ENCODE measurements around the gene DNAJA3. TPM values are rescaled to one million over a fixed set of nuclear protein-coding genes. Genes with fewer than 3 reads are reported as not detected.

DNAJA3 gene
- total RNA-seq, 1 donor from 2014 or later, result 83.9 TPM

DNA sequence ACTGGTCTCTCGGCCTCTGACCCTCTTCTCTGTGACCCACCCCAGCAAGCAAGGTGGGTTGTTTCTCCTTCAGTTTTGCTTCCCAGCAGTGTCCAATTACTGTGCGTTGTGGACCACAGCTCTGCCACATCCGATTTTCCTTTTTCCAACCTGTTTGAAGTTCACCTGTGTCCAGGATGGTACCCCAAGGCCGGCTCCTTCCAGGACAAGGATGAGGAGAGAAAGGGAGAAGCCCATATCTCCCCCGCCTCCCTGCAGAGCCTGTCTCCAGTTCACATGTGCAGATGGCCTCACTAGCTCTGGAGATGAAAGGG lies 35.2 kb downstream of the DNAJA3 start:
- intact Hi-C loops (cut with micrococcal nuclease), result no loop called here
- no peak for DNase-seq
- no peak for ATAC-seq

DNA sequence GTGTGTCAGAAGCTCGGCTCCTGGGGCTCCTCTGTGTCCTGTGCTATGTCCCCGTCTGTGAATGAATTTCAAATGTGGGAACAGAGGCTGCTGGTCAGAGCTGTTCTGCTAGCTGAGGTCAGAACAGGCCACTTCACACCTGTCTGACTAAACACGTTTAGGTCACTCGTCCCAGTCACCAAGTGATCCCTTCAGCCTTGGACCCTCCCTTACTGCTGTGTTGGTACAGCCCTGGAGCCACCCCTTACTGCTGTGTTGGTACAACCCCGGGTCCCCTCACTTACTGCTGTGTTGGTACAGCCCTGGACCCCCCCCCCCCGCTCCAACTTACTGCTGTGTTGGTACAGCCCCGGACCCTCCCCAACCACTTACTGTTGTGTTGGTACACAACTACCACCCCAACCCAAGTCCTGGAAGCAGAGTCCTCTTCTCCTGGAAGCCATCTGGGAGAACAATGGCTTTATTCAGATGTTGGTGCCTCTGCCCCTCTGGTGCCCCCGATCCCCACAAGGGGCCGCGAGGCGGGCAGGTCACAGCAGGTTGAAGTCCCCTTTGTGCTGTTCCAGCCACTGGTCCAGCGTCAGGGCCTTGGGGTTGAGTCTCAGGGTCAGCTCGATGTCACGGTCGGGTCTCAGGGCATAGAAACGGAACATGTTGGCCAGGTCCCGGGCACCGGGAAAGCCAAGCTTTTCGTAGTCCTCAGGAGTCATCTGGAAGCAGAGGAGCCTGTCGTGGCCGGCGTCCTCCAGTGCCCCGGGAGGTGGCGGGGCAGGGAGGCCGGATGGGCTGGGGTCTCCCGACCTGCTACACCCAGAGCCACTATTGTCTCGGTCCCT lies 35.8 kb downstream of the DNAJA3 start:
- no peak for ATAC-seq
- intact Hi-C loops (cut with micrococcal nuclease), result no loop called here
- no peak for DNase-seq

DNA sequence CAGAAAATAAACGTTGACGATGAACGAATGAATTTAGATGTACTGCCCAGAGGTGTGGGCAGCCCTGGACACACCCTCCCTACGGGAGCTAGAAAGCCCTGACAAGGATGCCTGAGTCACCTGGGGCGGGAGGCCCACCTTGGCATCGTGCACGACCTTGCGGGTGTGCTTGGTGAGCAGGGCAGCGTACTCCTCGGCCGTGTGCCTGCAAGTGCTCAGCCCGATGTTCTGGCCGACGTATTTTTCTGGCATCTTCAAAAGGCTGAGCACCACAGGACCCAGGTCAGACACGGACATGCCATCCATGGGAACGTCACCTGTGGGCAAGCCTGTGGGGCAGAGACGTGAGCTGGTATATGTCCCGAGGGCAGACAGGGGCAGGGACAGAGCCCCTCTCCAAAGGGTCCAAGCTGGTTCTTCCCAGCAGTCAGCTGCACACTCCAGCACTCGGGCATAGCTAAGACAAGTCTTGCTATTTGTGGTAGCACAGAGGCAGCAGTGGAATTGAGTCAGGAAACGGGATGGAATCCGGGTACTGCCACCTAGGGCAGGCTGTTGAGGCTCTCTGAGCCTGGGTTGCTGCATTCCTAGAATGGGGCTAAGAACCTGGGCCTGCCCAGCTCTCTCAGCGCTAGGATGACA lies 38.0 kb downstream of the DNAJA3 start:
- DNase-seq, result no peak
- intact Hi-C loops (cut with micrococcal nuclease), result no loop called here
- no peak for ATAC-seq

DNA sequence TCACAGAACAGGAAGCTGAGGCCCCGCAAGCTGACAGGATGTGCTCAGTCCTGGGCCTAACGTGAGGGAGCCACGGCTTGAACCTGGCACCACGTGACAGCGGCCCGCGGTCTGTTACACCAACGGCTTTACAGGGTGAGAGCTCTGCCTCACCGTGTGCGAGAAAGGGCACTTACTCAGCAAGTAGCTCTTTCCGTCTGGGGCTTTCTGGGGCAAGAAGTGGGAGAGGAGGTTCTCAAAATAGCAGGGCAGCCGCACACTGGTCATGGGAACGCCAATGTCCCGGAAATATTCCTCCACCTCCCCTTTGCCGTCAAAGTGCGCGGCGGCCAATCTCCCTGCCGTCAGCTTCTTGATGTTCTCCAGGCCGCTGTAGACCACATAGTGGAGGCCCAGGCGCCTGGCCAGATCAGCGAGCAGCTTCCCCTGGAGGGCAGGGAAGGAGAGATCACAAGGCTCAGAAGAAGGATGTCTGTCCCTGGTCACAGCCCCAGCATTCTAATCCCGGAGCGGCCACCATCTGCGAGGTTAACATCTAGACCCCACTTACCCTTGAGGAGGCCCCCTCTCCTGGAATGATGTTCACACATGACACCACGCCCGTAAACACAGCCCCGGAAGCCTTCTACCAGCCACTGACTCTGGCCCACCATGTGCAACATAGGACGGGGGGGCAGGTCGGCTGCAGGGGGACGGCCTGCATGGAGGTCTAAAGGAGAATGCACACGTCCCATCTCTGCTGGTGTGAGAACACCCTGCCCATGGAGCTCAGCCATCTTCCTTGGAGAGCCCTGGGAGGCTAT lies 40.5 kb downstream of the DNAJA3 start:
- DNase-seq (peak; percentile 87), ATAC-seq (peak; percentile 89)
- intact Hi-C loops (cut with micrococcal nuclease), result no loop called here

DNA sequence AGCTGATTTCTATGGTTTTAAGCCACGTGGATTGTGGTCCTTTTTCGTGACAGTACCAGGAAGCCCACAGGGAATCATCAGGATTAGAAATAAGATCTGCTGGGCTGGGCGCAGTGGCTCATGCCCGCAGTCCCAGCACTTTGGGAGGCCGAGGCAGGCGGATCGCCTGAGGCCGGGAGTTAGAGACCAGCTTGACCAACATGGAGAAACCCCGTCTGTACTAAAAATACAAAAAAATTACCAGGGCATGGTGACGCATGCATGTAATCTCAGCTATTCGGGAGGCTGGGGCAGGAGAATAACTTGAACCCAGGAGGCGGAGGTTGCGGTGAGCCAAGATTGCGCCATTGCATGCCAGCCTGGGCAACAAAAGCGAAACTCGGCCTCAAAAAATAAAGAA lies 42.2 kb downstream of the DNAJA3 start:
- ATAC-seq (no peak), DNase-seq (no peak)
- intact Hi-C loops (cut with micrococcal nuclease), result no loop called here

DNA sequence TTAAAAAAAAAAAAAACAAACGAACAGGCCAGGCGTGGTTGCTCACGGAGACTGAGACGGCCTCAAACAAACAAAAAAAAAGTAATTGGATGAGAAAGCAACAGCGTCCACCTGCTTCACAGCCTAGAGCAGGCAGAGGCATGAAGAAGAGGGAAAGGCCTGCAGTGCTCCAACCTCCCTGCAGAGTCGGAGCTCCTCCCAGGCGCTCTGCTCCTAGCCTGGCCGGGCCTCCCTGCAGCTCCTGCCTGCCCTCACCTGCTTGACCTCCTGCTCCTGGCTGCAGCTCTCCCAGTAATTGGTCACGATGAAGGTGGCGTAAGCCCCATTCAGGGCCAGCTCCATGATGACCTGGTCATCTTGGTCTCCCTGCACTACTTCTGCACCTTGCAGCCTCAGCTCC lies 43.3 kb downstream of the DNAJA3 start:
- intact Hi-C loops (cut with micrococcal nuclease), result no loop called here
- ATAC-seq (no peak), DNase-seq (no peak)

DNA sequence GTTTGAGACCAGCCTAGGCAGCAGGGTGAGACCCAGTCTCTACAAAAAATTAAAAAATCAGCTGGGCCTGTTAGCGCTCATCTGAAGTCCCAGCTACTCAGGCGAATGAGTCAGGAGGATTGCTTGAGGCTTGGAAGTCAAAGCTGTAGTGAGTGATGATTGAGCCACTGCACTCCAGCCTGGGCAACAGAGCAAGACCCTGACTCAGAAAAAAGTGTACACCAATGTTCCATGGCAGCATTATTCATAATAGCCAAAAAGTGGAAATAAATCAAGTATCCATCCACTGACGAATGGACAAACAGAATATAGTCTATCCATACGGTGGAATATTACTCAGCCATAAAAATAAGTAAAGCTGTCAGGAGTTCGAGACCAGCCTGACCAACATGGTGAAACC lies 46.2 kb downstream of the DNAJA3 start:
- DNase-seq (no peak), ATAC-seq (no peak)
- intact Hi-C loops (cut with micrococcal nuclease), result no loop called here

DNA sequence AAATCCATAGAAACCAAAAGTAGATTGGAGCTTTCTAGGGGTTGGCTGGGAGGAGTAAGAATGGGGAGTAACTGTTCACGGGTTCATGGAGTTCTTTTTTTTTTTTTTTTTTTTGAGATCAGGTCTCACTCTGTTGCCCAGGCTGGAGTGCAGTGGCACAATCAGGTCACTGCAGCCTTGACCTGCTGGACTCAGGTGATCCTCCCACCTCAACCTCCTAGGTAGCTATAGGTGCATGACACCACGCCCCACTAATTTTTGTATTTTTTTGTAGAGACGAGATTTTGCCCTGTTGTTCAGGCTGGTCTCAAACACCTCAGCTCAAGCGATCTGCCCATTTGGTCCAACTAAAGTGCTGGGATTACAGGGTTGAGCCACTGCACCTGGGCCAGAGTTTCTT lies 47.2 kb downstream of the DNAJA3 start:
- no peak for ATAC-seq
- no peak for DNase-seq
- intact Hi-C loops (cut with micrococcal nuclease), result no loop called here

DNA sequence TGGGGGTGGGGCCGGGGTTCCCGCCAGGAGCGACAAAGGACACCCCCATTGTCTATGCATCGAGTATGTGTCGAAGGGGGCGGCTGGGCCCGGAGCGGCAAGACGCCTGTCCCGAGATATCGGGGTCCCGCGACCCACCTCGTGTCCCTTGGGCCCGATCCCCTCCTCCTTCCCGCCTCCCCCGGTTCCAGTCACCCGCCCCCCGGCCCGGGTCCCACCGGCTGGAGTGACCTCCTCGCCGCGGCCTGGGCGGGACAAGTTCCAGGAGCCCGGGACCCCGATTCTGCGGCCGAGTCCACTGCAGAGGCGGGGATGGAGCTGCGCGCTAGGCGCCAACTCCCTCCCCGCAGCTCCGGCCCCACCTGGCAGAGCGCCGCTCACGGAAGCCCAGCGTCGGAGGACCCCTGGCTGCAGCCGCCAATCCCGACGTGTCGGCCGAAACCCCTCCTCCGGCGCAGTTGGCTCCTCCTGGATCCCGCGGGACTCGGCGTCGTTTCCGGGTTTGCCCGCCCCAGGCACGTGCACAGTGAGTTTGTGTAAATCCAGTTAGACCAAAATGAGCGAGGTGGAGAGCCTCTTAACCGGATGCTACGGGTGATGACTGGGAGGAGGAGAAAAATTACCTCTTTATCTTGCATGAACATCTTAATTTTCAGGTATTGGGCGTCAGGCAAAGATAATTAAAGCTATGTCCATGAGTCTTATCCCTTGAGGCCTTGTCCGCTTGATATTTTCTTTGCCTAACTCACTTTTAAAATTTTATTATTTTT lies 48.7 kb downstream of the DNAJA3 start, which contains the start of gene NMRAL1:
NMRAL1 (minus strand) TSS at position 434 of the 770 bp plus-strand sequence. CDS start 493 bp downstream, outside the sequence.
- peak; percentile 49 for ATAC-seq
- peak; percentile 91 for DNase-seq
- intact Hi-C loops (cut with micrococcal nuclease), result no loop called here

DNA sequence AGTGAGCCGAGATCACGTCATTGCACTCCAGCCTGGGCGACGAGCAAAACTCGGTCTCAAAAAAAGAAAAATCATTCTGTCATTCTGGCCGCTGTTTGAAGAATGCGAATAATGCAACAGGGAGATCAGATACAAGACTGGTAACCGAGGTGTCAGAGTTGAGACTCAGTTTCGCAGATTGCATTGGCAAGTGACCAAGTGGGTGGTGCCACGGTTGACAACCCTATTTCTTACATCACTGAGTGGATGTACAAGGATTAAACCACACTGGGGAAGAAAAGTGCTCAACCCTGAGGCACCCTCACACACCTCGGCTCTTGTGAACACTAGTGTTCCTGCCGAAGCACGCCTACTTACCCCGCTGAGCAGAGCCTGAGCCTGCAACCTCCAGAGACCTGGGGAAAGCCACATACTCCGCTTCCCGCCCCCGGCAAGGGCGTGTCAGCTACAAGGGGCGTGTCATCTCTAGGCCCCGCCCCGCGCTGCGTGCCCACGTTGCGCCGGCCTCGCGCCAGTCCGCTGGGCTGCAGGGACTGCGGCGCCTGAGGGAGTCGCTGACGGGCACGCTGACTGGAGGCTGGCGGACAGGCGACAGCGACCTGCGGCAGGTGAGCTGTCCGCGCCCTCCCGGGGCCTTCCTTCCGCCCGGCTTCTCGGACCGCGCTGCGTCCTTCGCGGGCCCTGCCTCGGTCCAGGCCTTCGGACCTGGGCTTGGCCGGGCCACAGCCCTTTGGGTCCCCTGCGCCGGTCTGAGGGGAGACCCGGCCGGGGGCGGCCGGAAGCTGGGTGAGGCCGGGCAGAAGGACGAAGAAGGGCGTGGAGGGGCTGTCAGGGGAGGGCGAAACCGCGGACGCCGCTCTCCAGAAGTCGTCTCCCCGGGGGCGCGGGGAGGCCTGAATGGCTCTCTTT lies 50.5 kb downstream of the DNAJA3 start, which contains the start of gene HMOX2:
HMOX2 (plus strand) TSS at position 519 of the 909 bp plus-strand sequence. CDS start 29,127 bp downstream, outside the sequence.
- intact Hi-C loops (cut with micrococcal nuclease), result no loop called here
- ATAC-seq, result peak; percentile 96
- DNase-seq, result peak; percentile 96

DNA sequence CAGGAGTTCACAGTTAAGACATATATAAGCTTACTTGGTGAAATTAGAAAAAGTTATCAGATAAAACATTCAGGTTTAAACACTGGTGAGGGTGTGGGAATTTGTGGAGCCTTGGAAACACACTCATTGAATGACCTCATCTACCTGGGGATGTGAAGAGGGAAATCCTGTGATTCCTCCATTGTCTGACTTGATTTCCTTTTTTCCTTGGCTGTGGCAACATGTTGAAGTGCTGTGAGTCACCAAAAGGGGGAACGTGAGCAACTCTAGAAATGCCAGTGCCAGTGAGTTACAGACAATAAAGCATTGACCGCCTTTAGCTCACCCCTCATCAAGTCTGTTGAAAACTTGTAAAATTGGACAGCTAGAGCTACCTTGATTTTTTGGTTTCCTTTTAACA lies 52.3 kb downstream of the DNAJA3 start:
- DNase-seq (no peak), ATAC-seq (no peak)
- intact Hi-C loops (cut with micrococcal nuclease), result no loop called here

DNA sequence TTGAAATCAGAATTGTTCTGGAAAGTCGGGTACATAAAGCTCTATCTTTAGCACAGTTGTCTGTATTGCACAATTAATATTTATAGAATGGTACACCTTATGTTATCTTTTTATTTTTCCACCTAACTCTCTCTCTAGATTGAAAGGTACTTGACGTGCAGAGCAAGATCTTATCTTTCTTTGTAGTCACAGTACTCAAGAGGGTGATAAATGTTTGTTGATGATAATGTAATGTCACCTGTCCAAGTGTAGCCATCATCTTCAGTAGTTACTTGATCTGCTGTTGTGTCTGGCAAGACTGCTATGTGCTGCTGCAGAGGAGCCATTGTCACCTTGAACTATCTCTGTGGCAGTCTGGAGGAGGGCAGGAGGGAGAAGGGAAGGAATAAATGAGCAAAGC lies 55.9 kb downstream of the DNAJA3 start:
- peak; percentile 3 for ATAC-seq
- no peak for DNase-seq
- intact Hi-C loops (cut with micrococcal nuclease), result no loop called here

DNA sequence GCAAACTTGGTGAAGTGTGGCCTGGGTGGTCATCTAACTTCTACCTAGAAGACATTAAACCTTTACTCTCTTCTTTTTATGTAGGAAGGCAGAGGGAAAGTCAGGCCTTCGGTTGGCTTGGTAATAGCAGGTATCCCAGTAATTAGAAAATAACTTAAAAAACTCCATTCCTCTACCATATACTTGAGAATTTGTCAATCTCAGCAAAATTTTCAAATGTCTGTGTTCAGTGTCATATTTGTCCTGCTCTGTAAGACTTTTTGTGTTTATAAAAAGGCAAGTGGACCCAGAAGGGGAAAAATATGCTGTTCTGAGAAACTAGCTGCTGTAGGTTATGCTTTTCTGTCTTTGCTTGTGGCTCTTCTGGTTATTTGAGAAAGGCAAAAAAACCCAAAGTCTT lies 56.3 kb downstream of the DNAJA3 start:
- intact Hi-C loops (cut with micrococcal nuclease), result no loop called here
- ATAC-seq (no peak), DNase-seq (no peak)

DNA sequence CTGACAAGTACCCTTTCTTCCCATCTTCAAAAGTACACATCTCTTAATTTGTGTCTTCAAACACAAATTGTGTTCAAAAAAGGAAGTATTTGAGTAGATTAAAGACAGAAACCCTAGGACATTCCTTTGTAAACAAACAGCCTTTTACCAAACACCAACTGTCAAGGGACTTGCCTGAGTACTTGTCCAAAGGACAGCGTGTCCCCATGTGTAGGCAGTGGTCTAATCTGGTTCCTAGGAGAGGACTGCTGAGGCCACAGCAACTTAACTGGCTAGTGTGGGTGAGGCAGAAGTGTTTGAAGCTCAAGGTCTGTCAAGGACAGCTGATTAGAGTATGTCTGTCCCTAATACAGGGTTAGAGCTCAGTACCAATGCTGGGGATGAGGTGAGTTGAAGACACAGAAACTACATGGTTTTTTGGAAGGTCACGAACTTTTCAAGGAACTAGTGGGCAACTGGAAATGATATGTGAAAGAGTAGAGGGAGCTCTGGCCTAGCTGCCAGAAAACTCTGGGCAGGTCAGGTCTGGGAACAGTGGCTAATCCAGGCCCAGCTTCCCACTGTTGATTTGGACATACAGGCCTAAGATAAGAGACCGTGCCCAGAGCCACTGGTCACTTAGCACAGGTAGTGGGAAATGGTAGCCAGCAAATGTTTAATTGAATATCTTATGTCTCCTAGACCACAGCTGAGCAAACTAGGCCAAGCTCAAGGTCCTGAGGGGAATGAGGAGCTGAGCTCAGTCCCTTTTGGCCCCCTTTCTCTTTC lies 60.6 kb downstream of the DNAJA3 start:
- DNase-seq (no peak), ATAC-seq (peak; percentile 93)
- intact Hi-C loops (cut with micrococcal nuclease), result no loop called here

DNA sequence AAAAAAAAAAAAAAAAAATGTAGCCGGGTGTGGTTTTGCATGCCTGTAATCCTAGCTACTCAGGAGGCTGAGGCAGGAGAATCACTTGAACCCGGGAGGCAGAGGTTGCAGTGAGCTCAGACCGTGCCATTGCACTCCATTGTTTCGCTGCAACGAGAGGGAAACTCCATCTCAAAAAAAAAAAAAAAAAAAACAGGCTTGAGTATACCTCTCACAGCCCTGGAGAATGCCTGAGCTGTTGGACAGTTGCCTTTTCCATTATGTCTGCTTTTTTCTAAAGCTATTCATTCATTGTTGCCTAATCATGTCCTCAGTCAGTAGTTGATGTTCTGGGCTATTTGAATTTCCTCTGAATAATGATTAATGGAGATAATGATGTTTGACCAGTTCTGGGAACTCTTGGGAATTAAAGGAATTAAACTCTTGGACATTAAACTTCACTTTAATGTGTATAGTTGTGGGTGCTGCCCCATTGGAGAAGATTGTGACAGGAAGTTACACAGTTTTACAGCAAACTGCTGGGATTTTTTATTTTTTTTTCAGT lies 62.4 kb downstream of the DNAJA3 start:
- no peak for DNase-seq
- intact Hi-C loops (cut with micrococcal nuclease), result no loop called here
- no peak for ATAC-seq

DNA sequence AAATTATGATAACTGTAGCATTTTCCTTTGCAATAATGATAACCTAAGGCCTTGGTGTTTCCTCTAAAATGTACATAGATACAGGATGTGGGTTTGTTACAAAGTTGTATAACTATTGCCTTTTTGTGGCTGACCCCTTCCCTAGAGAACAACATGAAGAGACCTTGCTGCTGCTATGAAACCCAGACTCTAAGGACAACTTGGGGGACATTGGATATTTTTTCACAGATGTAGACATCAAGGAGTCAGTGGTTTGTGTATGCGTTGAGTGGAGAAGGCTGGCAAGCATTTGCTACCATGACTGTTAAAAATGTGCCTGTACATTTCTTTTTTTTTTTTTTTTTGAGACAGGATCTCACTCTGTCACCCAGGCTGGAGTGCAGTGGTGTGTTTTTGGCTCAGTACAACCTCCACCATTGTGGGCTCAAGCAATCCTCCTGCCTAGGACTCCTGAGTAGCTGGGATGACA lies 62.9 kb downstream of the DNAJA3 start:
- DNase-seq (no peak), ATAC-seq (no peak)
- intact Hi-C loops (cut with micrococcal nuclease), result no loop called here

DNA sequence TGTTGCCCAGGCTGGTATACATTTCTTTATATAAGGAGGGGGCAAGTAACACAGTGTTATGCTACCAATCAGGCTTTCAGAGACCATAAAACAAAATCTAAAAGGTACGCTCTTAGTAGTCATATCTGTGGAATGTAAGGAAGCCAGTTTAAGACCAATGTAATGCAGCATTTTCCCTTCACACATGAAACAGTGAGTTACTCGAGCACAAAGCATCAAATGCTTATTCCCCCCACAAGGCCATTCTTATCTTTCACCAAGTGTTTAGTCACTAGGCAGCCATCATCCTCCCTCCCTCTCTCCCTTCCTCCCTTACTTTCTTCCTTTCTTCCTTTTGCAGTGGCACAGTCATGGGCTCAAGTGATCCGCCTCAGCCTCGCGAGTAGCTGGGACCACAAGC lies 63.4 kb downstream of the DNAJA3 start:
- intact Hi-C loops (cut with micrococcal nuclease), result no loop called here
- ATAC-seq, result no peak
- no peak for DNase-seq
